ENCODE results near the gene ZNF695. TPM values are rescaled to one million over a fixed set of nuclear protein-coding genes. Genes with fewer than 3 reads are reported as not detected.
A peak's percentile ranks its signal among the peaks of the same experiment; 100 is the strongest.

Gene ZNF695
- total and polyA plus RNA-seq, 2 donors (not counting 3 experiments of a cell fraction or from before 2014, with no cell fraction given): 2.0 to 5.5 TPM

GRCh38 chr1:246971090-246971721 is 36.7 kb downstream of the ZNF695 start:
- intact Hi-C loops (cut with micrococcal nuclease): loop anchor here (1.0 to 10.0 kb wide), 3 partner anchors 64 to 162 kb away; no protein-coding TSS in a partner anchor
- Histone ChIP-seq H3K36me3 (ENCODE audit: control insufficient read depth in 2 of 2, extremely low read depth in 1 of 2, insufficient read depth in 2 of 2, low read length in 2 of 2) (no peaks in the 10 kb centered on the region), H3K4me1 (ENCODE audit: control insufficient read depth, extremely low read depth, insufficient read depth, low read length) (no peaks in the 10 kb centered on the region), H3K9me1 (replicated peaks; ENCODE audit: control insufficient read depth, extremely low read depth, insufficient read depth, low read length) (no peaks in the 10 kb centered on the region), H3K9me3 (replicated peaks; ENCODE audit: control insufficient read depth, insufficient read depth, low read length) (no peaks in the 10 kb centered on the region), H3K79me2 (ENCODE audit: control insufficient read depth, insufficient read depth, low read length) (no peaks in the 10 kb centered on the region), H3K9ac (replicated peaks; ENCODE audit: extremely low read depth, insufficient read depth, low read length) (no peak overlapping the region), H3K27ac (ENCODE audit: insufficient read depth, low read depth, low read length) (no peak overlapping the region), H3K4me2 (ENCODE audit: insufficient read depth, low read length) (no peak overlapping the region), H3K4me3 (replicated peaks in 1 of 3; ENCODE audit: insufficient read depth in 1 of 3, low read depth in 1 of 3, low read length in 3 of 3) (no peak overlapping the region), H3K27me3 (ENCODE audit: control insufficient read depth in 2 of 2, insufficient read depth in 2 of 2, low read length in 2 of 2) (no peaks in the 10 kb centered on the region), H4K20me1 (replicated peaks; ENCODE audit: control insufficient read depth, extremely low read depth, insufficient read depth, low read length) (no peaks in the 10 kb centered on the region), H2AFZ (ENCODE audit: low read depth, low read length) (no peak overlapping the region)
- dilution Hi-C loops (cut with MboI; ENCODE audit: extremely low pct_ligation_motif_present, low sequenced_read_pairs): no loop called here
- DNase-seq (ENCODE audit: low read depth, low spot score) (peak; percentile 42), FAIRE-seq (peak; percentile 66)
- BruUV-seq (replicated peaks): no TSS peak
- ChIA-PET CTCF (interaction anchor here (0.6 to 2.8 kb wide), 19 partner anchors 11 to 402 kb away, joined by 3 to 27 read pairs (median 3); no protein-coding TSS in a partner anchor), POLR2A (interaction anchor here (0.7 kb wide), 1 partner anchor 12 kb away, joined by 3 read pairs; no protein-coding TSS in a partner anchor)
- TF ChIP-seq CTCF (IDR thresholded peaks at IDR 0.05; ENCODE audit: extremely low read depth in 1 of 2, insufficient read depth in 1 of 2, low read depth in 1 of 2, low read length in 2 of 2): peak; percentile 57 to 73
- TF ChIP-seq MYC (IDR thresholded peaks at IDR 0.05; ENCODE audit: low read depth, low read length): no peak
- no peak for TF ChIP-seq POLR2A (IDR thresholded peaks at IDR 0.05; ENCODE audit: low read depth, low read length)

- H3K4me1 ChIP-seq (ENCODE audit: control insufficient read depth, extremely low read depth, insufficient read depth, low read length): no peaks in the 10 kb centered on the region
- H3K79me2 ChIP-seq (ENCODE audit: control insufficient read depth, insufficient read depth, low read length): no peaks in the 10 kb centered on the region
- intact Hi-C loops (cut with micrococcal nuclease): loop anchor here (10.0 kb wide), 1 partner anchor 135 kb away; no protein-coding TSS in a partner anchor
- H3K36me3 ChIP-seq (ENCODE audit: control insufficient read depth in 2 of 2, extremely low read depth in 1 of 2, insufficient read depth in 2 of 2, low read length in 2 of 2): no peaks in the 10 kb centered on the region
- dilution Hi-C loops (cut with MboI; ENCODE audit: extremely low pct_ligation_motif_present, low sequenced_read_pairs): no loop called here
- POLR2A ChIA-PET: no interaction called here
- H3K9me1 ChIP-seq (replicated peaks; ENCODE audit: control insufficient read depth, extremely low read depth, insufficient read depth, low read length): no peaks in the 10 kb centered on the region
- H3K27ac ChIP-seq (ENCODE audit: insufficient read depth, low read depth, low read length): no peak overlapping the region
- H4K20me1 ChIP-seq (replicated peaks; ENCODE audit: control insufficient read depth, extremely low read depth, insufficient read depth, low read length): no peaks in the 10 kb centered on the region
- CTCF ChIA-PET: interaction anchor here (2.5 to 2.8 kb wide), 2 partner anchors 9 to 63 kb away, joined by 16 to 27 read pairs; no protein-coding TSS in a partner anchor
- no peak overlapping the region for H2AFZ ChIP-seq (ENCODE audit: low read depth, low read length)
- no peak overlapping the region for H3K9ac ChIP-seq (replicated peaks; ENCODE audit: extremely low read depth, insufficient read depth, low read length)
- H3K9me3 ChIP-seq (replicated peaks; ENCODE audit: control insufficient read depth, insufficient read depth, low read length): no peaks in the 10 kb centered on the region
- no peak overlapping the region for H3K4me3 ChIP-seq (replicated peaks in 1 of 3; ENCODE audit: insufficient read depth in 1 of 3, low read depth in 1 of 3, low read length in 3 of 3)
- DNase-seq (ENCODE audit: low read depth, low spot score) (no peak), FAIRE-seq (no peak)
- TF ChIP-seq JUN (IDR thresholded peaks at IDR 0.05; ENCODE audit: borderline replicate concordance, insufficient read depth, insufficient read length, low read depth): no peak
- no peak for TF ChIP-seq EZH2 (IDR thresholded peaks at IDR 0.05; ENCODE audit: borderline replicate concordance, low read depth, low read length, severe bottlenecking)
- TF ChIP-seq CTCF (IDR thresholded peaks at IDR 0.05; ENCODE audit: extremely low read depth in 1 of 2, insufficient read depth in 1 of 2, low read depth in 1 of 2, low read length in 2 of 2): no peak
- TF ChIP-seq MYC (IDR thresholded peaks at IDR 0.05; ENCODE audit: low read depth, low read length): no peak
- TF ChIP-seq POLR2A (IDR thresholded peaks at IDR 0.05; ENCODE audit: low read depth, low read length): no peak
- TF ChIP-seq POLR2AphosphoS5 (IDR thresholded peaks at IDR 0.05; ENCODE audit: insufficient read depth, low read depth, low read length): no peak
- TF ChIP-seq FOS (IDR thresholded peaks at IDR 0.05; ENCODE audit: borderline replicate concordance, insufficient read depth, low read length): no peak
- TF ChIP-seq GATA2 (IDR thresholded peaks at IDR 0.05; ENCODE audit: insufficient read depth, insufficient read length, low read depth, low read length): no peak
- no peak for TF ChIP-seq MAX (IDR thresholded peaks at IDR 0.05; ENCODE audit: insufficient read depth, insufficient read length)
- H3K27me3 ChIP-seq (ENCODE audit: control insufficient read depth in 2 of 2, insufficient read depth in 2 of 2, low read length in 2 of 2): no peaks in the 10 kb centered on the region
- no TSS peak for BruUV-seq (replicated peaks)
- no peak overlapping the region for H3K4me2 ChIP-seq (ENCODE audit: insufficient read depth, low read length)
Observed at GRCh38 chr1:246969621-246970020, 38.2 kb downstream of the ZNF695 start.

Data from endothelial cell of umbilical vein (primary cell).